SK-N-SH (cell line): ENCODE data around the gene TUBB4A. TPM values are rescaled to one million over a fixed set of nuclear protein-coding genes. Genes with fewer than 3 reads are reported as not detected.

Source experiments
- CTCF ChIA-PET: fragments of 300-600, 350-600 bp; formaldehyde crosslinking; extraction: SDS; loops from one replicate; lab custom pipeline; 2021; lab: Yijun Ruan, JAX
- POLR2A ChIA-PET: fragments of 350-600 bp; sonication (Branson Sonifier 250); formaldehyde crosslinking; extraction: SDS; loops from one replicate; lab custom pipeline; 2020; ENCODE audit warnings: antibody characterized with exemption, inconsistent platforms; lab: Yijun Ruan, JAX
- DNase-seq: peaks from one replicate; pipeline ENCODE4 v3.0.0; 2012
- H2AFZ ChIP-seq: fragments of 200-600 bp; sonication (generic); 2 replicates; pipeline ENCODE4 v1.8.1; 2016; ENCODE audit warnings: antibody characterized with exemption, mild to moderate bottlenecking, low read depth
- H3F3A ChIP-seq: fragments of 200-600 bp; sonication (generic); replicated peaks from 2 replicates; pipeline ENCODE3; 2016; ENCODE audit warnings: antibody characterized with exemption, mild to moderate bottlenecking; ENCODE audit not compliant: insufficient read depth
- H3K27ac ChIP-seq, 2 experiments: fragments of 200-500 bp in 1 of 2; fragments of 200-600 bp in 1 of 2; sonication (Bioruptor generic) in 1 of 2; sonication (generic), shearing (Covaris generic) in 1 of 2; 2 replicates each; pipeline versions ENCODE4 v1.5.1 to v1.6.1; 2014 to 2016; ENCODE audit warnings: low read depth in 2 of 2, inconsistent platforms in 1 of 2, low read length in 1 of 2, mild to moderate bottlenecking in 1 of 2, mixed read lengths in 1 of 2
- H3K27me3 ChIP-seq: fragments of 200-600 bp; sonication (generic), shearing (Covaris generic); 2 replicates; pipeline ENCODE4 v1.6.1; 2016; ENCODE audit warnings: mixed run types; ENCODE audit not compliant: insufficient read depth
- H3K36me3 ChIP-seq, 2 experiments: fragments of 200-500 bp in 1 of 2; fragments of 200-600 bp in 1 of 2; sonication (Bioruptor generic) in 1 of 2; sonication (generic) in 1 of 2; replicated peaks in 1 of 2; 2 replicates each; pipeline versions ENCODE3 to v1.5.1; 2014 to 2016; ENCODE audit warnings: low read length in 1 of 2, mild to moderate bottlenecking in 1 of 2; ENCODE audit not compliant: insufficient read depth in 2 of 2, control insufficient read depth in 1 of 2
- H3K4me1 ChIP-seq, 2 experiments: fragments of 200-500 bp in 1 of 2; fragments of 200-600 bp in 1 of 2; sonication (Bioruptor generic) in 1 of 2; sonication (generic), shearing (Covaris generic) in 1 of 2; 2 replicates each; pipeline versions ENCODE4 v1.5.1 to v1.6.1; 2014 to 2016; ENCODE audit warnings: low read depth in 1 of 2, low read length in 1 of 2, mixed run types in 1 of 2; ENCODE audit not compliant: insufficient read depth in 2 of 2, control insufficient read depth in 1 of 2
- H3K4me2 ChIP-seq: fragments of 200-600 bp; sonication (generic), shearing (Covaris generic); 2 replicates; pipeline ENCODE4 v1.6.1; 2017; ENCODE audit warnings: mixed run types
- H3K4me3 ChIP-seq, 2 experiments: fragments of 200-500 bp in 1 of 2; fragments of 200-600 bp in 1 of 2; sonication (Bioruptor generic) in 1 of 2; sonication (generic), shearing (Covaris generic) in 1 of 2; 2 replicates each; pipeline versions ENCODE4 v1.5.1 to v1.8.1; 2014 to 2016; ENCODE audit warnings: low read depth in 2 of 2, inconsistent platforms in 1 of 2, low read length in 1 of 2, mild to moderate bottlenecking in 1 of 2, mixed read lengths in 1 of 2, moderate library complexity in 1 of 2
- H3K79me2 ChIP-seq: fragments of 200-600 bp; sonication (generic); 2 replicates; pipeline ENCODE4 v1.8.1; 2017; ENCODE audit warnings: mild to moderate bottlenecking; ENCODE audit not compliant: insufficient read depth
- H3K9ac ChIP-seq: fragments of 200-600 bp; sonication (generic); 2 replicates; pipeline ENCODE4 v1.6.1; 2017; ENCODE audit warnings: mixed run types
- H3K9me2 ChIP-seq: fragments of 200-600 bp; sonication (generic); 2 replicates; pipeline ENCODE4 v1.6.1; 2017; ENCODE audit warnings: mixed run types
- H3K9me3 ChIP-seq: fragments of 200-600 bp; sonication (generic); 2 replicates; pipeline ENCODE4 v1.6.1; 2017; ENCODE audit warnings: mixed run types, mild to moderate bottlenecking, moderate library complexity
- H4K20me1 ChIP-seq: fragments of 200-600 bp; sonication (generic); 2 replicates; pipeline ENCODE4 v1.6.1; 2017; ENCODE audit warnings: mild to moderate bottlenecking, mixed run types; ENCODE audit not compliant: insufficient read depth
- CHD2 ChIP-seq: fragments of 150-350 bp; IDR thresholded peaks from 2 replicates; pipeline ENCODE4 v1.6.1; 2018; ENCODE audit warnings: low read length; ENCODE audit not compliant: partially characterized antibody
- EP300 ChIP-seq, 2 experiments: IDR thresholded peaks; 2 replicates each; pipeline versions ENCODE4 v1.4.0 to v1.6.1; 2012; ENCODE audit warnings: borderline replicate concordance in 1 of 2, low read depth in 1 of 2, low read length in 1 of 2
- FOSL2 ChIP-seq: IDR thresholded peaks from 2 replicates; pipeline ENCODE4 v1.4.0; 2012; ENCODE audit warnings: low read depth, mild to moderate bottlenecking, moderate library complexity, borderline replicate concordance
- IRF3 ChIP-seq: fragments of 150-350 bp; IDR thresholded peaks from 2 replicates; pipeline ENCODE4 v1.6.1; 2016; ENCODE audit warnings: mild to moderate bottlenecking, low read depth, low read length
- MEF2A ChIP-seq: IDR thresholded peaks from 2 replicates; pipeline ENCODE4 v1.4.0; 2012; ENCODE audit warnings: low read depth, borderline replicate concordance
- RCOR1 ChIP-seq: fragments of 150-350 bp; IDR thresholded peaks from 2 replicates; pipeline ENCODE4 v1.6.1; 2017; ENCODE audit warnings: antibody characterized with exemption, low read length
- REST ChIP-seq: IDR thresholded peaks from 2 replicates; pipeline ENCODE4 v1.6.1; 2012; ENCODE audit warnings: mild to moderate bottlenecking, low read depth, low read length, moderate library complexity
- SIN3A ChIP-seq: IDR thresholded peaks from 2 replicates; pipeline ENCODE4 v1.6.1; 2012; ENCODE audit warnings: low read depth, mild to moderate bottlenecking, low read length, moderate library complexity, borderline replicate concordance
- TEAD4 ChIP-seq: IDR thresholded peaks from 2 replicates; pipeline ENCODE4 v1.4.0; 2012; ENCODE audit warnings: mild to moderate bottlenecking, borderline replicate concordance; ENCODE audit not compliant: insufficient read depth
- USF1 ChIP-seq: IDR thresholded peaks from 2 replicates; pipeline ENCODE4 v1.4.0; 2012; ENCODE audit warnings: low read depth, borderline replicate concordance
- USF2 ChIP-seq: fragments of 150-350 bp; IDR thresholded peaks from 2 replicates; pipeline ENCODE4 v1.6.1; 2017; ENCODE audit warnings: antibody characterized with exemption, low read length, low read depth, borderline replicate concordance
- ZBTB33 ChIP-seq: IDR thresholded peaks from 2 replicates; pipeline ENCODE4 v1.4.0; 2012; ENCODE audit warnings: low read depth, borderline replicate concordance
- WGBS: methylation state at CpG from one replicate; pipeline ENCODE4 v1.1.6; 2017; ENCODE audit warnings: low lambda C conversion rate; 5-methylcytosine and 5-hydroxymethylcytosine counted together
- polyA plus RNA-seq, 3 experiments: library from polyadenylated mRNA; depleted of rRNA; stranded (reverse); fragments of >200 nt; gene quantifications; 2 replicates each; pipeline ENCODE4 v1.2.3, GENCODE V29; 2012

Gene TUBB4A
- polyA plus RNA-seq, 1 of the 3 experiments (the other 2 are of a cell fraction) = 4.5 TPM

GRCh38 chr19:6470173-6470572 lies 31.9 kb downstream of the TUBB4A start:
- POLR2A ChIA-PET = no interaction called here
- CTCF ChIA-PET = no interaction called here
- no peak for TF ChIP-seq RCOR1
- no peak for TF ChIP-seq USF2
- TF ChIP-seq REST = no peak
- TF ChIP-seq CHD2 = no peak
- TF ChIP-seq MEF2A = no peak

GRCh38 chr19:6467384-6467783 lies 34.7 kb downstream of the TUBB4A start:
- H3K27me3 ChIP-seq = peaks cover 46% of the 10 kb centered on the region
- no peak overlapping the region for H3K4me3 ChIP-seq
- H2AFZ ChIP-seq = no peak overlapping the region
- no peak overlapping the region for H3K27ac ChIP-seq
- no peaks in the 10 kb centered on the region for H3F3A ChIP-seq
- H3K79me2 ChIP-seq = no peaks in the 10 kb centered on the region
- POLR2A ChIA-PET = no interaction called here
- H4K20me1 ChIP-seq = no peaks in the 10 kb centered on the region
- no peak overlapping the region for H3K9ac ChIP-seq
- no peaks in the 10 kb centered on the region for H3K9me3 ChIP-seq
- TF ChIP-seq CHD2 = no peak
- TF ChIP-seq TEAD4 = no peak
- TF ChIP-seq ZBTB33 = no peak
- TF ChIP-seq EP300 (IDR thresholded peaks at IDR 0.05; ENCODE audit: borderline replicate concordance in 1 of 2, low read depth in 1 of 2, low read length in 1 of 2) = no peak
- no peak for TF ChIP-seq IRF3
- TF ChIP-seq FOSL2 = no peak
- no peak for TF ChIP-seq SIN3A
- no peak for TF ChIP-seq USF1
- TF ChIP-seq, all 33 proteins: peak for 0
- Histone ChIP-seq H3K4me1 (peaks cover 0 to 2% of the 10 kb centered on the region in 2 experiments; a peak in 1 of 4 replicates), H3K36me3 (no peaks in the 10 kb centered on the region), H3K9me2 (no peaks in the 10 kb centered on the region), H3K4me2 (no peak overlapping the region)
- no peak for DNase-seq
- WGBS = 41% methylated on average over 6 of the region's 8 CpGs
- CTCF ChIA-PET = no interaction called here

More at GRCh38 chr19:6470173-6470572, 31.9 kb downstream of the TUBB4A start:
- Histone ChIP-seq H3K9me3 (no peaks in the 10 kb centered on the region), H3K4me3 (no peak overlapping the region), H2AFZ (no peak overlapping the region), H3K79me2 (no peaks in the 10 kb centered on the region), H3K4me2 (no peak overlapping the region), H3F3A (no peaks in the 10 kb centered on the region), H3K27me3 (peaks cover 51% of the 10 kb centered on the region), H3K9me2 (no peaks in the 10 kb centered on the region), H3K36me3 (no peaks in the 10 kb centered on the region), H3K9ac (no peak overlapping the region), H4K20me1 (no peaks in the 10 kb centered on the region), H3K27ac (no peak overlapping the region), H3K4me1 (peaks cover 0 to under 1% of the 10 kb centered on the region in 2 experiments; a peak in 1 of 4 replicates)
- no peak for DNase-seq
- 61% methylated on average over 4 of the region's 8 CpGs for WGBS
